Measurements from ENCODE around the gene ING5.

GRCh38 chr2:241719093-241719492 lies 17.3 kb downstream of the ING5 start:
- TF ChIP-seq POLR2A (IDR thresholded peaks at IDR 0.05) = no peak
- TF ChIP-seq CTCF (IDR thresholded peaks at IDR 0.05) = no peak
